Ishikawa (cell line): Measurements from ENCODE around the gene PGM1.

ENCODE experiments used
- CEBPB ChIP-seq: IDR thresholded peaks from 2 replicates; pipeline ENCODE4 v1.6.1; 2012
- CREB1 ChIP-seq: IDR thresholded peaks from 2 replicates; pipeline ENCODE4 v1.6.1; 2012; ENCODE audit warnings: low read depth
- EGR1 ChIP-seq: IDR thresholded peaks from 2 replicates; pipeline ENCODE4 v1.6.1; 2012
- EP300 ChIP-seq: IDR thresholded peaks from 2 replicates; pipeline ENCODE4 v1.6.1; 2012; ENCODE audit warnings: borderline replicate concordance
- FOXM1 ChIP-seq: IDR thresholded peaks from 2 replicates; pipeline ENCODE4 v1.6.1; 2012; ENCODE audit warnings: low read depth, borderline replicate concordance
- MAX ChIP-seq: IDR thresholded peaks from 2 replicates; pipeline ENCODE4 v1.6.1; 2012
- NFIC ChIP-seq: IDR thresholded peaks from 2 replicates; pipeline ENCODE4 v1.6.1; 2012
- RAD21 ChIP-seq: IDR thresholded peaks from 2 replicates; pipeline ENCODE4 v1.6.1; 2012; ENCODE audit warnings: low read depth
- REST ChIP-seq: IDR thresholded peaks from 2 replicates; pipeline ENCODE4 v1.6.1; 2012; ENCODE audit warnings: low read depth, mild to moderate bottlenecking
- TAF1 ChIP-seq: IDR thresholded peaks from 2 replicates; pipeline ENCODE4 v1.6.1; 2012; ENCODE audit warnings: low read depth, mild to moderate bottlenecking
- TCF12 ChIP-seq: IDR thresholded peaks from 2 replicates; pipeline ENCODE4 v1.6.1; 2012; ENCODE audit warnings: low read depth
- TEAD4 ChIP-seq: IDR thresholded peaks from 2 replicates; pipeline ENCODE4 v1.6.1; 2012
- USF1 ChIP-seq: IDR thresholded peaks from 2 replicates; pipeline ENCODE4 v1.6.1; 2012
- YY1 ChIP-seq: IDR thresholded peaks from 2 replicates; pipeline ENCODE4 v1.6.1; 2012; ENCODE audit warnings: low read depth
- ZBTB7A ChIP-seq: IDR thresholded peaks from 2 replicates; pipeline ENCODE4 v1.6.1; 2012; ENCODE audit warnings: low read depth

PGM1 gene

GRCh38 chr1:63628607-63629006 is 35.4 kb downstream of the PGM1 start:
- TF ChIP-seq YY1 (no peak), REST (no peak), CREB1 (no peak)

GRCh38 chr1:63630238-63630637 is 37.0 kb downstream of the PGM1 start:
- no peak for TF ChIP-seq TEAD4
- TF ChIP-seq TCF12 = no peak
- TF ChIP-seq FOXM1 = no peak
- no peak for TF ChIP-seq EGR1
- no peak for TF ChIP-seq NFIC
- no peak for TF ChIP-seq EP300
- TF ChIP-seq ZBTB7A = no peak
- TF ChIP-seq RAD21 = no peak
- TF ChIP-seq CEBPB = no peak
- no peak for TF ChIP-seq TAF1
- no peak for TF ChIP-seq YY1
- TF ChIP-seq MAX = no peak
- no peak for TF ChIP-seq USF1
- TF ChIP-seq REST = no peak
- no peak for TF ChIP-seq CREB1

GRCh38 chr1:63630666-63631065 is 37.5 kb downstream of the PGM1 start:
- TF ChIP-seq EGR1 (no peak), TCF12 (no peak), RAD21 (no peak), USF1 (no peak), TAF1 (no peak), MAX (no peak), FOXM1 (no peak), YY1 (no peak)

- TF ChIP-seq ZBTB7A (no peak), TAF1 (no peak), YY1 (no peak), CEBPB (no peak), EP300 (no peak), USF1 (no peak), TEAD4 (no peak), TCF12 (no peak), MAX (no peak), RAD21 (no peak), EGR1 (no peak), CREB1 (no peak), NFIC (no peak), REST (no peak)
Observed at GRCh38 chr1:63632110-63632509, 38.9 kb downstream of the PGM1 start.
